IPS-NIHi11 (cell line): ENCODE data around the gene FOXB1.

ENCODE experiments used
- DNase-seq: peaks from one replicate; pipeline ENCODE4 v3.0.0; 2012; ENCODE audit warnings: mixed read lengths, low spot score

The FOXB1 gene

DNA sequence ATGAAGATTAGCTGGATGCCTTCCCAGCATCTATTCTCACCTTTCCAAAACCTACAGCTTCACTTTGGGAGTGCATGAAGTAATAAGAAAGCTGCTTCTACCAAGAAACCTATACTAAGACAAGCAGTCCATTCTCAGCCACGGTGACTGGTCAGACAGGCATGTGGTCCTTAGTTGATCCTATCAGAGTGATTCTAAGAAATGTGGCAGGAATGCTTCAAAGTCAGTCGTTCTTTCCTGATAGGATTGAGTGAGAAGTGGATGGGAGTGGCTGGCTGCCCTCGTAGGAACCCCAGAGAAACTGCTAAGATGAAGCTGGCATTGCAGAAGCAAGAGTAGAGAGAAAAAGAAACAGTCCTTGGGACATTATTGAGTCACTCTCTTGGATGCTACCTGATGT is 16.6 kb downstream of the FOXB1 start:
- no peak for DNase-seq

DNA sequence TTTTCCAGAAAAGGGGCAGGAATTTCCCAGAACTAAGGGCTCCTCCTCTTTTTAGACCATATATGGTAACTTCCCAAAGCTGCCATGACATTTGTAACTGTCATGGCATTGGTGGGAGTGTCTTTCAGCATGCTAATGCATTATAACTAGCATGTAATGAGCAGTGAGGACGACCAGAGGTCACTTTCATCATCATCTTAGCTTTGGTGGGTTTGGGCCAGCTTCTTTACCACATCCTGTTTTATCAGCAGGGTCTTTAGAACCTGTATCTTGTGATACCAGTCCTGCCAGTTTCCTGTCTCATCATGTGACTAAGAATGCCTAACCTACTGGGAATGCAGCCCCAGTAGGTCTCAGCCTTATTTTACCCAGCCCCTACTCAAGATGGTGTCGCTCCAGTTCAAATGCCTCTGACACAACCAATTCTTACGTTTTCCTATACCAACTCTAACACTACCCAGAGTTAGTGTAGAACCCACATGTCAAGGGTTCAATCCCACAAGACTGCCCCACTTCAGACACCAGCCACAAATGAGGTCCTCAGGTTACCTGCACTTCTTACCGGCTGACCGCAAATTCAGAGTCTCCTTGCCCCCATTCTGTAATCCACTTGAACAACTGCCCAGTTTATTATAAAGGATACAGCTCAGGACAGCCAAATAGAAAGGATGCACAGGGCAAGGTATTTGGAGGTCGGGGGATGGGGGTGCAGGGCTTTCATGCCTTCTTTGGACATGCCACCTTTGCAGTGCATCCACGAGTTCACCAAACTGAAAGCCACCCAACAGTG is 17.7 kb downstream of the FOXB1 start:
- DNase-seq, result no peak

DNA sequence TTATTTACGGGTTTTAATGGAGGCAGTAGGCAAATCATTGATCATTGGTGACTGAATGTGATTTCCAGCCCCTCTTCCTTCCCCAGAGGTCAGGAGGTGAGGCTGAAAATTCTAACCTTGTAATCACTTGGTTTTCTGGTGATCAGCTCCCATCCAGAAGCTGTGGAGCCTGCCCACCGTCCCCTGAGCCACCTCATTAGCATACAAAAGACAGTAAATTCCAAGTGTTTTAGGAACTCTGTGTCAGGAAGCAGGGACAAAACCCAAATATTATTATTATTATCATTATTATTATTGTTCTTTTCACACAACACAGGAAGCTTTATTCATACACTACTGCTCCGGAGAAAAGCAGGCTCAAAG is 18.2 kb downstream of the FOXB1 start:
- DNase-seq, result no peak

DNA sequence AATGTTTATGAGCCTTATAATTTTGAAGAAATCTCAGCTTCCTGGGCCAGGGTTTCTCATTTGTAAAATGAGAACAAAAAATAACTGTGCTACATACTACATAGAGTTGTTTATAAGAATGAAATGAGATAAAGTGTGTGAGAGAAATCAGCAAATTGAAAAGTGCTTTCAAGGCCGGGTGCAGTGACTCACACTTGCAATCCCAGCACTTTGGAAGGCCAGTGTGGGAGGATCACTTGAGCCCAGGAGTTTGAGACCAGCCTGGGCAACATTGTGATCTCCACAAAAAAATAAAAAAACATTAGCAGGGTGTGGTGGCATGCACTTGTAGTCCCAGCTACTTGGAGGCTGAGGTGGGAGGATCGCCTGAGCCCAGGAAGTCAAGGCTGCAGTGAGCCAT is 22.4 kb downstream of the FOXB1 start:
- DNase-seq, result no peak

DNA sequence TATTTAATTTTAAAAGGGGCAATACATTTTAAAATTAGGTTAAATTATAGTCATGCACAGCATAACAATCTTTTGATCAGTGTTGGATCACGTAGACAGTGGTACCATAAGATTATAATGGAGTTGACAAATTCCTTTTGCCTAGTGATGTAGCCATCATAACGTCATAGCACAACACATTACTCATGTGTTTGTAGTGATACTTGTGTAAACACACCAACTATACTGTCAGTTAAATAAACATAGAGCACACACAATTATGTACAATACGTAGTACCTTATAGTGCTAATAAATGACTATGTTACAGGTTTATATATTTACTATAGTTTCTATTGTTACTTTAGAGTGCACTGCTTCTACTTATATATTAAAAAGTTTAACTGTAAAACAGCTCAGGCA is 31.2 kb downstream of the FOXB1 start:
- DNase-seq, result no peak

DNA sequence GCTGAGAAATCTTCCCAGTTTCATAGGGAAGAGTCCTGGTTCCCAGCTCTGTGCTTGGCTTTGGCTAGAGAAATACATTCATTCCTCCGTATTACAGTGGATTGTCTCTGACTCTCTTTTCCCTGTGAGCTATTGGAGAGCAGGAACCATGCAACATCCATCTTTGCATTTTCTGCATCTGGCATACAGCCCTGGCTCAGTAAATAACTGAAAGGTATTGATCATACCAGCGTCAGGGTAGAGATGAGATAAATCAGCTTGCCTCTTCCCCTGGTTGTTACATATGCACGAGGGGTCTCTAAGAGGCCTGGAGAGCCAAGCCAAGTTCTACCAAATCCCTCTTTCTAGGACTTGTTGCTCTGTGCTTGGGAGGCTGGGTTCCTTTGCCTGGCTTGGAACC is 35.2 kb downstream of the FOXB1 start:
- no peak for DNase-seq

DNA sequence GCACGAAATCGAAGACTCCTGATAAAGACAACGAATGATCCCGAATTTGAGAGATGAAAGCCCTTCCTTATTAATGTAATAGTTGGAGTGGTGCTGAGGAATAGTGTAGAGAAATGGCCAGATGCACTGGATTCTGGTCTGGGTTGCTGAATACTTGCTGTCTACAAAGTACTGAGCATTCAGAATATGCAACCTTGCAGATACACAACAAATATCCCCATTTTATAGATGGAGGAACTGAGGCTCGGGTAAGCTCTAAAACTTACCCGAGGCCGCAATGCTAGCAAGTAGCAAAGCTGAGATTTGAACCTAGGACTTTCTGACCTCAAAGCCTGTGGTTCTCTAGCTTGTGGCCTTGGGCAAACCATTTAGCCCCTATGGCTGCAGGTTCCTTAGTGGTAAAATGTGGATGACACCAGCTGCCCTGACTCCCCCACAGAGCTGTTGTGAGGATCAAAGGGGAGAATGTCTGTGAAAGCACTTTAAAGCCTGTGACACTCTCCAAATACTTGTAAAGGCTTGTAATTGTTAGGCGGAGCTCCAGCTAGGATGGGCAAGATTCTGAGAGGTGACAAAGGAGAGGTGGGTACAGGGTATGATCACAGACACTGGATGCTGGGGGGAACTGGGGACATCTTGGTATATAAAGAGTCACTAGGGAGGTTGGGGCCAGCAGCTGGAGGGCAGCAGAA is 39.8 kb downstream of the FOXB1 start:
- no peak for DNase-seq

DNA sequence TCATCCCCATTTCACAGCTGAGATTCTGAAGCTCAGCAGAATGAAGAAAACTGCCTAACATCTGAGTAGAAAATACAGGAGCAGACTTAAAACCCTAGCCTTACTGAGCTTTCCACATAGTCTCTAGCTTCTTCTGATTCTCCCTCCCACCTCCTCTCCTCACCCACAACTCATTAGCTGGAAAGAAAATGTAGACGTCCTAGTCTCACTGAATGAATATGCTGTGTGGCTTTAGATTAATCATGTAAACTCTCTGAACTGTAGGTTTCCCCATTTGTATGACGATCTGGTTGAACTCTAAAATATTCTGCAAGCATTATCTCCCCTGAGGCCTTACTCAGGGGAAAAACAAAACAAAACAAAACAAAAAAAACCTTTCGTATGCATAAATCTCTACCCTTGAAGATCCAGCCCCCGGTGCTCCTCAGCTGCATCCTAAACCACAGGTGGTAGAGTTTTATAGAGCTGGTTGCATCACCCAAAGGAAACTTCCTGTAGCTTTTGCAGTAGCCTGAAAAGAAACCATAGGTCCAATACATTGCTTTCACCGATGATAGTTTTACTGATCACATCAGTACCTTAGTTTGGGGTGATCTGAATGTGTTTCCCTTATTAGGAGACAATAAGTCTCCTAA is 40.6 kb downstream of the FOXB1 start:
- no peak for DNase-seq

DNA sequence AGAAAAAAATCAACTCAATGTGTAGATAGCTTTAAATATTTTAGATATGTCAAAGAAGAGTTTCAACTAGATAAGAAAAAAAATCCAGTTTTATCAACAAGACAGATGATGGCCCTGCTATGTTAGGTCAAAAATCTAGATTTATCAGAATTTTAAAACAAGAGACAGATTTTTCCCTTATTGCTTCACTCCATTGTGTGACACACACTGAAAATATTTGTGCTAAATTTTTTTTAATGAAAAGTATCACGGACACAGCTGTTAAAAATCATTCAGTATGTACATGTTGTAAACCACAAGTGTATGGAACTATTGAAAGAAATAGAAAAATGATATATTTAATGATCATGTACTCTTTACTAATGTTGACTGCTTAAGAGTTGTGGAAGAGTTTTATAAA is 43.6 kb downstream of the FOXB1 start:
- no peak for DNase-seq

DNA sequence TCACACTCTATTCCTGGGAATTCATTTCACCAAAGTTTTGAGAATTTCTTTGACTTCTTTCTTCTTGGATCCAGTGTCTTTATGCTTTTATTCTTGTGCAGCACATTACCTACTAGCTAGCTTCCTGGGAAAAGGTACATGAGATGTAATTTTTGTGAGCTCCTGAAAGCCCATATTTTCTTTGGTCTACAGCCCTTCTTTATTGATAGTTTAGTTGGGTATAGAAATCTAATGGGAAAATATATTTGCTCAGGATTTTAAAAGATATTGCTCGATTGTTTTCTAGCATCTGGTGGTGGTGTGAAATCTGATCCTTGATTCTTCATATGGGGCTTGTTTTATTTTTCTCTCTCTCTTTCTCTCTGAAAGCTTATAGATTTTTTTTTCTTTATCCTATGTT is 45.8 kb downstream of the FOXB1 start:
- DNase-seq, result no peak

DNA sequence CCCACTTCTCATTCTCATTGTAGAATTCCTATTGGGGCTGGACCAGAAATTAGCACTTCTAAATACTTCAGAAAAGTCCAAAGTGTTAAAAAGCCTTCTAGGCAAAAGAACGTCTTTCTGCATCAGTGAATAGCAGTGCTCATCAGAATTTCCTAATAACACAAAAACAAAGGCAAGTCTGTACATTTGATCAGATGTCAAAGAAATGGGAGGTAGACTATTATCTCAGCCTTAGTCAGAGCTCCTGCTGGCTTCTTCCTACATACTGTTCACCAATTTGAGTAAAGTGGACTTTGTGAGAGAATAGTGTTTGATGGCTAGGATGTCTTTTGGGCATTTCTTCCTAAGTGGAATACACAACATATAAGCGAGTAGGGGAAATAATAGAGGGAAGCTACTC is 48.7 kb downstream of the FOXB1 start:
- no peak for DNase-seq

DNA sequence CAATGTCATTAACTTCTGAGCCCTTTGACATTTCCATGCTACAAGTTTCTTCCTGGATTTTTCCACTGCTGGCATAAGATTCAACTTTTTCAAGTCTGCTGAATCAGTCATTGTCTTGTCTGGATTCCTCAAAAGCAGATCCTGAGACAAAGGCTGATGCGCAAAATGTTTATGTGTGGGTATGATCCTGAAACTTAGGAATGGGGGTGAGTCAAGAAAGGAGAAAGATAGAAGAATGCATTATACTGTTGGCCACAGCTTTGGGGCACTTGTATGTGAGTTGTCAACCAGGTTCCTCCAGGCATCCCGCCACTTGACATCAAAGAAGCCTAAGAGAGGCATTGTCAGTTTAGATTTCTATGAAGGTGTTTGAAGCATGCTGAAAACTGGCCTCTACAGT is 50.4 kb downstream of the FOXB1 start:
- no peak for DNase-seq
